ENCODE data around the gene ARHGDIG.
A peak's percentile ranks its signal among the peaks of the same experiment; 100 is the strongest.

ARHGDIG gene

DNA sequence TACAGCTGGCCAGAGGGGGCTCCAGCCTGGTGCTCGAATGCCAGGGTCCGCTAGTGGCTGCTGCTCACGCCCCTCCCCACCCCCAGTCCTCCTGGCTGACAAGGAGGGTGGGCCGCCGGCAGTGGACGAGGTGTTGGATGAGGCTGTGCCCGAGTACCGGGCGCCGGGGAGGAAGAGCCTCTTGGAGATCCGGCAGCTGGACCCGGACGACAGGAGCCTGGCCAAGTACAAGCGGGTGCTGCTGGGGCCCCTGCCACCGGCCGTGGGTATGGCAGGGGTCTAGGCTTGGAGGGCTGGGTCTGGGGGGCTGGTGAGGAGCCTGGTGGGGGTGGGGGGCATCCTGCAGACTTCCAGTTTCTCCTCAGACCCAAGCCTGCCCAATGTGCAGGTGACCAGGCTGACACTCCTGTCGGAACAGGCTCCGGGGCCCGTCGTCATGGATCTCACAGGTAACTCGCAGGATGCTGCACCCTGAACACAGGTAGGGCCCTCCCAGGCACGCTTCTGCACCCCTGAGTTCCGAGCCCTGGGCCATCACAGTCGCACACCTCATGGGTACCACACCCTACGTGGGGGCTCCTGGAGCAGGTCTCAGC, 1.4 kb downstream of the ARHGDIG start:
- DNase-seq, result no peak

DNA sequence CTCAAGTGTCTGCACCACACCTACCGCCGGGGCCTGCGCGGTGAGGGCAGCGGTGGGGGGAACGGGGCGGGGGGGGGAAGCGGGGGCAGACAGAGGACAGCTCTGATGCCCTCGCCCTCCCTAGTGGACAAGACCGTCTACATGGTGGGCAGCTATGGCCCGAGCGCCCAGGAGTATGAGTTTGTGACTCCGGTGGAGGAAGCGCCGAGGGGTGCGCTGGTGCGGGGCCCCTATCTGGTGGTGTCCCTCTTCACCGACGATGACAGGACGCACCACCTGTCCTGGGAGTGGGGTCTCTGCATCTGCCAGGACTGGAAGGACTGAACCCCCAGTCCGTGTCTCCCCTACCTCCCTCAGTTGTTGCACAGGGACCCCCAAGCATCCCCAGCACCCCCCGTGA, 2.1 kb downstream of the ARHGDIG start:
- DNase-seq, result no peak

DNA sequence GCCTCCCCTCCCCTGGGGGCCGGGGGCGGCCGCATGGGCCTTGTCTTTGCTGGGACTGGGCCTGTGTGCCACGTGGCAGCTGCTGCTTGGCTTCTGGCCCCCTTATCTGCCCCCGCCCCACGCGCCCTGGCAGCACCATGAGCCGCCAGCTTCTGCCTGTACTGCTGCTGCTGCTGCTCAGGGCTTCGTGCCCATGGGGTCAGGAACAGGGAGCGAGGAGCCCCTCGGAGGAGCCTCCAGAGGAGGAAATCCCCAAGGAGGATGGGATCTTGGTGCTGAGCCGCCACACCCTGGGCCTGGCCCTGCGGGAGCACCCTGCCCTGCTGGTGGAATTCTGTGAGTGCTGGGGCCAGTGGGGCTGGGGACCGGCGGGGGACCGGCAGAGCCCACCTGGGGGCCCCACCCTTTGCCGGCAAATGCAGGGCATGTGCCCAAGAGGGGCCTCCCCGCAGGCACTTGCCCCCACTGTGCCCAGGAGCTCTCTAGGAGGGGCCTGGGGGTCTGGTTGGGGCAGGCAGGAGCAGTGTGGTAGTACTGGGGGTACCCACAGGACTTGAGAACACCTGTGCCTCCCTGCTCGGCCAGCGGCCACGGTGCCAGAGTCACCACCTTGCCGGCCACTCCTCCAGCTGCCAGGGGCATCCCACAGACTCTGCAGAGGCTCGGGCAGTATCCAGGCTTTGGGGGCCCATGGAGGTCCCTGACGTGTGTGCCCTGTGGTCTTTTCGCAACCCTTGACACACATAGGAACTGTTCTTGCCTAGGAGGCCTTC, 2.8 kb downstream of the ARHGDIG start, which contains the start of gene PDIA2:
TSS of gene PDIA2 (plus strand) at position 132 of the 773 bp plus-strand sequence. CDS start at position 138, 6 bp downstream.
- DNase-seq, result no peak

DNA sequence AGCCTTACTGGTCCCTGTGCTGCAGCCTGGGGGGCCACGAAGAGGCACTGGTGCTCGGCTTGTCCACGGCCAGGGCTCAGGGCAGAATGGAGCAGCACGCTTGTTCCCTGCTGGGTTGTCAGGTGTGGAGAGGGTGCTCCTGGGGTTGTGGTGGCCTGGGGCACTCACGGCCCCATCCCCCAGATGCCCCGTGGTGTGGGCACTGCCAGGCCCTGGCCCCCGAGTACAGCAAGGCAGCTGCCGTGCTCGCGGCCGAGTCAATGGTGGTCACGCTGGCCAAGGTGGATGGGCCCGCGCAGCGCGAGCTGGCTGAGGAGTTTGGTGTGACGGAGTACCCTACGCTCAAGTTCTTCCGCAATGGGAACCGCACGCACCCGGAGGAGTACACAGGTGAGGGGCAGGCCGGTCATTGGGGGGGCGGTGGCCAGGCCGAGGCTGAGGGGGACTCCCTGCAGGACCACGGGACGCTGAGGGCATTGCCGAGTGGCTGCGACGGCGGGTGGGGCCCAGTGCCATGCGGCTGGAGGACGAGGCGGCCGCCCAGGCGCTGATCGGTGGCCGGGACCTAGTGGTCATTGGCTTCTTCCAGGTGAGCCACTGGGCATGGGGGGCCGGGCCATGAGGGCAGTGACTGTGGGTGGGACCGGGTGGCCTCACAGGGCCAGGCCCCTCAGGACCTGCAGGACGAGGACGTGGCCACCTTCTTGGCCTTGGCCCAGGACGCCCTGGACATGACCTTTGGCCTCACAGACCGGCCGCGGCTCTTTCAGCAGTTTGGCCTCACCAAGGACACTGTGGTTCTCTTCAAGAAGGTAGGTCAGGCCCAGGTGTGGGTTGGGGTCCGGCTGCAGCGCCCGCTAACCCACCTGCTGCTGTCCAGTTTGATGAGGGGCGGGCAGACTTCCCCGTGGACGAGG, 4.1 kb downstream of the ARHGDIG start:
- DNase-seq, result no peak

DNA sequence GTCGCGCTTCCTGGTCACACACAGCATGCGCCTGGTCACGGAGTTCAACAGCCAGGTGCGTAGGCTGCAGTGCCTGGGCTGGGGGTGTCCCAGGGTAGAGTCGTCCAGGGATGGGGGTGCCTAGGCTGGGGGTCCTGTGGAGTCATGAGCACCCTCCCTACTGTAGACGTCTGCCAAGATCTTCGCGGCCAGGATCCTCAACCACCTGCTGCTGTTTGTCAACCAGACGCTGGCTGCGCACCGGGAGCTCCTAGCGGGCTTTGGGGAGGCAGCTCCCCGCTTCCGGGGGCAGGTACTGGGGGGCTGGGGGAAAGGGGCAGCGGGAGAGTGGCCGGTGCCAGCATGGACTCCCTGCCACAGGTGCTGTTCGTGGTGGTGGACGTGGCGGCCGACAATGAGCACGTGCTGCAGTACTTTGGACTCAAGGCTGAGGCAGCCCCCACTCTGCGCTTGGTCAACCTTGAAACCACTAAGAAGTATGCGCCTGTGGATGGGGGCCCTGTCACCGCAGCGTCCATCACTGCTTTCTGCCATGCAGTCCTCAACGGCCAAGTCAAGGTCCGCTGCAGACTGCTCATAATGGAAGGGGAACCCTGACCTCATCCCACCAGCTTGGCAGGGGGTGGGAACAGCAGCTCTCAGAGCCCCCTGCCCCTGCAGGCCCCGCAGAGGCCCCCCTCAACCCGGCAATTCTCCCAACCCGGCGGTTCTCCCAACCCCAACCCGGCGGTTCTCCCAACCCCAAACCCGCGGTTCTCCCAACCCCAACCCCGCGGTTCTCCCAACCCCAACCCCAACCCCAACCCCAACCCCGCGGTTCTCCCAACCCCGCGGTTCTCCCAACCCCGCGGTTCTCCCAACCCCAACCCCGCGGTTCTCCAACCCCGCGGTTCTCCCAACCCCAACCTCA, 5.0 kb downstream of the ARHGDIG start:
- no peak for DNase-seq

DNA sequence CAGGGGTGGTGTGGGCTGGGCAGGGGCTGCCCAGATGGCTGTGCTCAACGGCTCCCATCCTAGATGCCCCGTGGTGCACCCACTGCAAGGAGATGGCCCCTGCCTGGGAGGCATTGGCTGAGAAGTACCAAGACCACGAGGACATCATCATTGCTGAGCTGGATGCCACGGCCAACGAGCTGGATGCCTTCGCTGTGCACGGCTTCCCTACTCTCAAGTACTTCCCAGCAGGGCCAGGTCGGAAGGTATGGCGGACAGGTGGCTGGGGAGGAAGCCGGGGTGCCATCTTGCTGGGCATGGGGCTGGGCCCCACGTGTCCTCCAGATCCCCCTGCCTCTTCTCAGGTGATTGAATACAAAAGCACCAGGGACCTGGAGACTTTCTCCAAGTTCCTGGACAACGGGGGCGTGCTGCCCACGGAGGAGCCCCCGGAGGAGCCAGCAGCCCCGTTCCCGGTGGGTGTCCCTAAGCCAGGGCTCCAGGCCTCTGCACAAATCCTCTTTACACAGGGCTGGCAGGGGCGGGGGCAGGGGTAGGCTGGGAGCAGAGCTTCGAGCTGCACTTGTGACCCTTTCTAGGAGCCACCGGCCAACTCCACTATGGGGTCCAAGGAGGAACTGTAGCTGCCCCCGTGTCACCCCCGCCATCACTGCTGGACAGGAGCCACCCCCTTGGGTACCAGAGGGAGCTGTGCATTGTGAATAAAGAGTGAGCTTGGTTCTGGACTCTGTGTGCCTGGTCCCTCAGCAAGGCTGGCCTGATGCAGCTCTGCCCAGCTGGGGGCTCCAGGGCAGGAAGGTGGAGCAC, 6.3 kb downstream of the ARHGDIG start:
- no peak for DNase-seq

DNA sequence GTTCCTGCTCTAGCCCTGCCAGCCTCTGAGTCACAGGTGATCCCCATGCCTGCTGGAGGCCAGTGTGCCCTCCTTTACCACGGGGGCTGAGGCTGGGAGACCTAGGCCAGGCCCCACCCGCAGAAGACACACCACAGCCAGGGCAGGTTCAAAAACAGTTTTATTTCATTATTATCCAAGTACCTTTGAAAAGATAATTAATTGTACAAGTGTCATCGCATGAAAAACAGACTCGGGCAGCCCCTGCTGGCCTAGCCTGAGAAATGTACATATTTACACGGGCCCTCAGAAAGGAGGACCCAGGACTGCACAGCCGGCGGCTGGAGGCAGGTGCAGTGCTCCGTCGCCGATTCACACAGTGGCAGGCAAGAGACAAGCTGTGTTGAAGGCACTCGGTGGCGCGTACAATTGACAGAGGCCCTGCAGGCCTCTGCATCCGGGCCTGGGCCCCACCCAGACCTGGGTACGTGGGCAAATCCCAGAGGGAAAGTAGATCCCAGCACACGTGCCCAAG, 7.0 kb downstream of the ARHGDIG start:
- peak; percentile 34 for DNase-seq

DNA sequence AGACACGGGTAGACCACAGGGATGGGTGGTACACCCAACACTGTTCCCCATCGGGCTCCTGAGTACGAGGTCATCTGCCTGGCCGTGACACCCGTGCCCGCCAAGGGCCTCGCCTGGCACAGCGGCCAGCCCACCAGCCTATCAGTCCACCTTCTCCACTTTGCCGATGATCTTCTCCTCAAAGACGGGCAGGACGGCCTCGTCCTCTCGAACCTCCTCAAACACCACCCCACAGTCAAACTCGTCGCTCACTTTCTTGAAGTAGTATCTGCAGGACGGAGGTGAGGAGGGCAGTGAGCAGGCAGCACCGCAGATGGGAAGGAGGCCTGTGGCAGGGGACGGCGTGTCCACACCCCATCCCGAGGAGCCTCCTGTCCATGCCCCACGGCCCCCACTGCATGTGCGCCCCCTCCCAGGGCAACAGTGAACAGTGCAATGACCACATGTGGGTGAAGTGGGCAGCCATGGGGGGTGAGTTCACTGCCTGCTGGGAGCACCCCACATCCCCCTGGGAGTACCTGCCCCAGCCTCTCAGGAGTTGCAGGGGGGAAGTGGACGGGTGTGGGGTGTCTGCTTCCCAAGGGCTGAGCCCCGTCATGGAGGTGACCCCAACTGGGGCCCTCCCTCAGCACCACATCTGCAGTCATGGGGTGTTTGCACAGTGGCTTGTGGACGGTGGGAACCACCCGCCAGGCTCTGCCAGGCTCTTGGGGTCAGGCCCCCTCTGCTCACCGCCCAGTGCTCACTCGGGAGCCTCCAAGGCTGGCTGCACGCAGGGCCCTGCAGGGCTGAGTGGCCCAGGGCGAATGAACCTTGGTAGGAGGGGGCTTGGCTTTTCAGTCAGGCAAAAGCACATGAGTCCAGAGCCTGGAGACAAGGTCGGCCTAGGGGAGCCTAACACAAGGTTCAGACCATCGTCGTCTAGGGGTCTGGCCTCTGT, 7.9 kb downstream of the ARHGDIG start:
- no peak for DNase-seq

DNA sequence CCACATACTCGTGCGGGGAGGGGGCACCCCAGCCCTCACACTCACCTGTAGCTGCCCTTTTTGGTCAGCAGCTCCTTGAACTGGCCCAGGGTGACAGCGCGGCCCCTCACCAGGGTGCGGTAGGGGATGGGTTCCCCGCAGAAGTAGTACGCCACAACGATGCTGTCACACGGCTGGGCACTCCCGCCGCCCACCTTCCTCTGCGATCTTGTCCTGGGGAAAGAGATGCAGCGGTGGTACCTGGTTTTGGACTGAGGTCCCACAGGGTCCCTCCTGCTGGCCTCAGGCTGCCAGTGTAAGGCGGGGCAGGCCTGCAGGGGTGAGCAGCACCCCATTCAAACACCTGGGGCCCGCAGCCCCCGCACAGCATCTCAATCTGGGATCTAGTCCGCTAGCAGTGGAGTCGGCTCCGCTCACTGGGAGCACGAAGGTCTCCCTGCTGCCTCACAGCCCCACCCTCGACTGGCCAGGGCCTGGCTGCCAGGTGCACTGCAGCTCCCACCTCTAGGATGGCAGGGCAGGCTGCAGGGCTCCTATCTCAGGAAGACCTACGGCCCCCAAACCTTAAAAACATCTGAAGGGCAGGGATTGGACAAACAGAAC, 9.1 kb downstream of the ARHGDIG start:
- DNase-seq, result no peak

DNA sequence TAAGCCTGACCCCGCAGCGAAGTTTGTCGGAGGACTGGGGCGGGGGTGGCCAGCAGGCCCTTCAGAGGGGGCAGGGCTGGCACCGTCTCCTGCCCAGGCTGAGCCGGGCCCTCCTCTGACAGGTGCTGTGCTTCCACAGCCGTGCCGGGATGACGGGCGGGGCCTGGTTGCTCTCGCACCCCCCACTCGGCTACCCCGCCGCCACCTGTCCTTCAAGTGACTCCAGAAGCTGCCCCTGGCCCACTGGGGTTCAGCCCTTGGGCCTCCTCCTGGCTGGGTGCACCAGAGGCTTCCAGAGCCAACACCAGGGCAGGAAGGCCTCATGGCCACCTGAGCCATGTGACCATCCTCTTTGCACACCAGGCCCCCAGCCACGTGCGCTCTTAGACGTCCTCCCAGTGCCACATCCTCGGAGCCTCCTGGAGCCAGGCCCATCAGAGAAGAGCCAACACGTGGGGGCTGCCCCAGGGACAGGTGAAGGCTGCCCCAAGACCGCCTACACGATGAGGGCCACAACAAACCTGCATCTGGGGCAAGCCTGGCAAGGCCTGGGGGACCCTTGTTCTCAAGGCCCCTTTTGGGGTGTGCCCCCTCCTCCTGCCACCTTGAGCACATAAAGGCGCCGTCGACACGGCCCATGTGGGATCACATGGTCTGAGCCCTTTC, 9.8 kb downstream of the ARHGDIG start:
- DNase-seq, result no peak

DNA sequence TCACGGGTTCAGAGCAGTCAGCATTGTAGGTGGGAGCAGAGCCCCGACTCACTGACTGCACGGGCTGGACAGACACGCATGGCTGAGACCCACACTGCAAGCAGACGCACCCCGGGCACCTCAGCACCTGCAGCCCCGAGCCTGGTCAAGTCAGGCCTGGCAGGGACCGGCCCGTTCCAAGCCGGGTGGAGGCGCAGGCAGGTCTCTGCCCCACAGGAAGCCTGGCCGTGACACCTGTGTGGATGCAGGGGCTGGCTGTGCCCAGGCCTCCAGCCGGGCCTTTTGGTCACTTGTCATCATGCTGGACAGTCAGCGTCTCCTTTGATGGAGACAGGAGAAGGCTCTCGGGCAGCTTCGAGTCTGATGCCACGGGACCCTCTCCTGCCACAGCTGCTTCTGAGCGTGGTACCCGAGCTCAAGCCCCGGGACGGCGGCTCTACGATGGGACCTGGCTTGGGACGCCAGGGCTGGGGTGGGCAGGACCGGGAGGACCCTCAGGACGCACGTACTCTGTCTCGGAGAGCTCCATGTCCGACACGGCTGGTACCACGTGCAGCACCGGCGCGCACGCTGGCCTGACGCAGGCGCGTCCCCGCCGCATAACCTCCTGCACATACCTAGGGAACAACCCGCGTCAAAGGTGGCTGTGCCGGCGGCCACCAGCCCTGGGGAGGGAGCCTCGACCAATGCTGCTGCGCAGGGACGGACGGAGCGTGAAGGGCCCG, 10.5 kb downstream of the ARHGDIG start:
- no peak for DNase-seq

DNA sequence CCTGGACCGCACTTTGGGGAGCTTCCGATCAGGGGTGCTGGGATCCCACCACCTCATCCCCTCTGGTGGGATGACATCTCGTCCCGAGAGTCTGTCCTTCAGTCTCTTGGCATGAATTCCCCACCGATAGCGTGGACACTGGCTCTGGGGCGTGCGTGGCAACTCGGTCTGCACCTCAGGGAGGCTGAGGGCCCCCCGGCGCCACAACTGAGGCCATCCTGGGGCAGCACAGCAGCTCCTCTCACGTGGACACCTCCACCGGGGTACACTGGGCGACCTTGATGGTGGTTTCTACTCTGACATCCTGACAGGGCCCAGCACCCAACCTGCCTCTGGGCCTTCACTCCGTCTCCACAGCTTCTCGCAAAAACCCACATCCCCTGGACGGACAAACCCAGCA, 11.1 kb downstream of the ARHGDIG start:
- no peak for DNase-seq

DNA sequence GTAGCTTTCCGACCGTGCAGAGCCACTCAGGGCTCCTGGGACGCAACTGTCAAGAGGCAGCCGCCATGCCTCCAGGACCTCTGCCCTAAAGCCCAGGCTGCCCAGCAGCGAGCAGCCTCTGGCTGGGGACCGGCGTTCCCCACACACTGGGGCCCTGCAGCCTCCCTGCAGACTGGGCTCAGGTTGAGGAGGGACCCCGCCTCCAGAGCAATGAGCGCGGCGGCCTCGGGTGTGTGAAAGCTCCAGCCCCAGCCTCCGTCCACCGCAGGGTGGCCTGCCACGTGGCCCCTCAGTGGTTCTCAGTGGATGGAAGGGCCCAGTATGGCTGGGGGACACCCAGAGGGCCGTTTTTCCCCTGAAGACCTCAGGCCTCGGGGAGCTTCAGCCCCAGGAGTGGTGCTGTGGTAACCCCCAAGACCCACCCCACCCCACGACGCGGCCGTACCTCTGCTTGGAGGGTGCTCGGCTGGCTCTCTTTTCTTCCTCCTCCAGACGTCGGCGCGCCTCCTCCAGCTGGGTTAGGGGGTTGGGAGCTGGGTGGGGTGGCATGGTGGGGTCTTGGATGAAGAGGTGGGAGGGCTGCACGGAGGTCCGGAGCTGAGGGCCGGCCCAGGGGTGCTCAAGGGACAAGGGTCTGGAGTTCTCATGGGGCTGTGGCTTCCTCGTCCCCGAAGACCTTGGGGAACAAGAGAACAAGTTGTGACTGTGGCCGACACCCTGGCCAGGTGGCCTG, 12.8 kb downstream of the ARHGDIG start:
- no peak for DNase-seq

DNA sequence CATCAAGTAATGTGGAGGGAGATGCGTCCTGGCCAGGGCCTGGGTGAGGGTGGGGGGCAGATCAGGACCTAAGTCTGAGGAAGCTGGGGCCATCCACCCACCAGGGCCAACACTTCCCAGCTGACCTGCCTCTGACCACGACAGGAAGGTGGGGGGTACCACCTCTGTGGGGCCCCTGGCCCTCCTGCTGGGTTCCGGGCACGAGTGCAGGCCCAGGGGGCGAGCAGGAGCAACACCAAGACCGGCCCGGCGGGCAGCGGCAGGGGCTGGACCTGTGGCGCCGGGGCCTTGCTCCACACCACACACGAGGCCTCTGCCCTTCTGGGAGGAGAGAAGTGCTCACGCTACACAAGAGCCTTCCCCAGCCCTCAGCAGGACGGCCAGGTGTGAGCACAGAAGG, 15.9 kb downstream of the ARHGDIG start:
- DNase-seq, result no peak

DNA sequence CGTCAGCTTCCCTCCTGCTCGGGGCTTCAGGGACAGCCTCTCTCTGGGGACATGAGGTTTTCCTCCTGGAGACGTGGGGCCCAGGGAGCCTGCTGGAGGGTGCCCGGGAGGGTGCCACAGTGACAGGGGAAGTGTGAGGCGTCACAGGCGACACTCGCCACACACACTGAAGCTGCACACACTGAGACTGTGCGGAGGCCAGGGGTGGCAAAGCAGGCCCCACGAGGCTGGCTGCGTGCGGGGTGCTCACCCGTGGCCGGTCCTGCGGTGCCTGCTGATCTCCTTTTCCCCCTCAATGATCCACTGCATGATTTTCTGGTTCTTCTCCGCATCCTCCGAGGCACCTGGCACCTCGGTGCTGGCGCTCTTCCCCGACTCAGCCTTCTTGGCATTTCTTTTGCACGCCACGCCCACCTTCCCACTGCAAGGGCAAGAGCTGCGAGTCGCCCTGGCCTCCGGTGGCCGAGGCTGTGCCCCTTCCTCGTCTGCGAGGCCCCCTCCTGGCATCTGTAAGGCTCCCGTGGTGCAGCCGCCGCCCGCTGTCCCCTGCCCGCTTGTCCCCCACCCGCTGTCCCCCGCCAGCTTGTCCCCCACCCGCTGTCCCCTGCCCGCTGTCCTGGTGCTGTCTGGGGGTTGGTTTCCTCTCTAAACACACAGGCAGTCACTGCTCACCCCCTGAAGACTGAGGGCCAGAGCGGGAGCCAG, 16.6 kb downstream of the ARHGDIG start:
- no peak for DNase-seq

DNA sequence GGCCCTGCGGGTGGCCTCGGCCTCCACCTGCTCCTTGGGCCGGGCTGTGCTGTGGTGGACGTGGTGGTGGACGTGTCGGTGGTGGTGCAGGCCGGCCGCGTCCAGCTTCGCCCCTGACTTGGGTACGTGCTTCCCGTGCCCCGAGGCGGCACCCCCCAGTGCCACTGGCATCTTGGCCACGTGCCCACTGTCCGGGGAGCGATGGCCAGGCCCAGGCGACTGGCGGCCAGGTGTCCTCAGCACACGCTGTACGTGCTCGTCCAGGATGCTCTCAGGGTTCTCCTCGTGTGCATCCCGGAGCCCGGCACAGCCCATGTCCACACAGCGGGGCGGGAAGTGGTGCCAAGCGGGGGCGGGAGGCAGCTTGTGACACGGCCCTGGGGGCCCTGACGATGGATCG, 17.4 kb downstream of the ARHGDIG start:
- DNase-seq, result no peak

DNA sequence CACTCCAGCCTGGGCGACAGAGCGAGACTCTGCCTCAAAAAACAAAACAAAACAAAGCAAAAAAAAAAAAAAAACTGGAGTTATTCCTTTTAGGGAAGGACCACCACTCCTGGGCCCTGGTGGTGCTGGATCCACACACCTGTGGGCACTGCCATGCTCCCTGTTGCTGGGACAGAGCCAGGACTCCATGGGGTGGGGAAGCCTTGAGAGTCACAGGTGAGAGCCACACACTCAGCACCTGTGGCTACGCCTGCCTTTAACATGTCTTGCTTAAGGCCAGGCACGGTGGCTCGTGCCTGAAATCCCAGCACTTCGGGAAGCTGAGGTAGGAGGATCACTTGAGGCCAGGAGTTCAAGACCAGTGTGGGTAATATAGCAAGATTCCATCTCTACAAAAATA, 20.8 kb downstream of the ARHGDIG start:
- DNase-seq, result no peak

Data from NCI-H1105 (cell line).